GM12878 (cell line): ENCODE measurements around the gene ARHGAP5. TPM values are rescaled to one million over a fixed set of nuclear protein-coding genes. Genes with fewer than 3 reads are reported as not detected.

ENCODE experiments used
- ATAC-seq: fragments of 200-7000 bp; cut with Tn5 transposase; 3 replicates; pipeline ENCODE4 v1.9.1; 2020; ENCODE audit warnings: mild to moderate bottlenecking, moderate library complexity
- BruUV-seq: library from RNA; stranded (reverse); fragments of 400-500 nt; replicated peaks from 2 replicates; lab custom pipeline; 2021; lab: Mats Ljungman, UMichigan
- CTCF ChIA-PET: fragments of 300-600 bp; sonication (Branson Sonifier 250); formaldehyde crosslinking; extraction: SDS; loops from one replicate; lab custom pipeline; 2021; ENCODE audit warnings: inconsistent platforms; lab: Yijun Ruan, JAX
- POLR2A ChIA-PET: fragments of 350-600 bp; formaldehyde crosslinking; extraction: SDS; loops from one replicate; lab custom pipeline; 2021; ENCODE audit warnings: inconsistent platforms; lab: Charles Lee
- RAD21 ChIA-PET: fragments of 300-600 bp; sonication (Branson Sonifier 250); formaldehyde crosslinking; loops from one replicate; lab custom pipeline; 2023; ENCODE audit warnings: antibody characterized with exemption; ENCODE audit not compliant: unreplicated experiment; lab: Charles Lee
- SMC1A ChIA-PET: fragments of 300-600 bp; sonication (Branson Sonifier 250); formaldehyde crosslinking; loops from one replicate; lab custom pipeline; 2023; ENCODE audit not compliant: unreplicated experiment, uncharacterized antibody; lab: Charles Lee
- DNase-seq: peaks from one replicate; pipeline ENCODE4 v3.0.0-alpha.2; 2011; ENCODE audit warnings: low read depth, low spot score
- FAIRE-seq: peaks from 3 replicates; lab custom pipeline; 2011; peaks lifted over from hg19 to GRCh38; lab: Jason Lieb, UNC
- H2AFZ ChIP-seq: 2 replicates; pipeline ENCODE4 v1.6.0; 2011; ENCODE audit warnings: low read depth, low read length, control low read depth; ENCODE audit not compliant: control insufficient read depth
- H3K27ac ChIP-seq: 2 replicates; pipeline ENCODE4 v1.5.1; 2011; ENCODE audit warnings: control low read depth; ENCODE audit not compliant: control insufficient read depth, insufficient read depth
- H3K27me3 ChIP-seq, 2 experiments: replicated peaks in 1 of 2; 2 replicates each; pipeline versions ENCODE4 v1.6.0 to v1.6.1; 2011; ENCODE audit warnings: low read length in 1 of 2; ENCODE audit not compliant: control insufficient read depth in 2 of 2, insufficient read depth in 2 of 2
- H3K36me3 ChIP-seq, 2 experiments: 2 replicates each; pipeline ENCODE4 v1.5.1; 2011; ENCODE audit warnings: low read length in 1 of 2; ENCODE audit not compliant: control insufficient read depth in 2 of 2, insufficient read depth in 2 of 2
- H3K4me1 ChIP-seq: 2 replicates; pipeline ENCODE4 v1.6.1; 2011; ENCODE audit warnings: mild to moderate bottlenecking, low read length, moderate library complexity, mixed read lengths; ENCODE audit not compliant: control insufficient read depth, insufficient read depth
- H3K4me2 ChIP-seq: 2 replicates; pipeline ENCODE4 v1.6.0; 2011; ENCODE audit warnings: control low read depth; ENCODE audit not compliant: control insufficient read depth, insufficient read depth
- H3K4me3 ChIP-seq: fragments of 200-600 bp; sonication (generic); 2 replicates; pipeline ENCODE4 v1.5.1; 2016
- H3K79me2 ChIP-seq: 2 replicates; pipeline ENCODE4 v1.6.0; 2011; ENCODE audit warnings: low read length; ENCODE audit not compliant: control insufficient read depth, insufficient read depth
- H3K9ac ChIP-seq: 2 replicates; pipeline ENCODE4 v1.8.0; 2011; ENCODE audit warnings: low read length, control low read depth, mixed read lengths; ENCODE audit not compliant: control insufficient read depth, insufficient read depth
- H3K9me3 ChIP-seq: replicated peaks from 3 replicates; pipeline ENCODE4 v1.5.1; 2011; ENCODE audit warnings: mild to moderate bottlenecking, low read length; ENCODE audit not compliant: control insufficient read depth, insufficient read depth
- H4K20me1 ChIP-seq: 2 replicates; pipeline ENCODE4 v1.6.0; 2011; ENCODE audit not compliant: control insufficient read depth, insufficient read depth
- CHD1 ChIP-seq: IDR thresholded peaks from 2 replicates; pipeline ENCODE4 v1.6.1; 2012; ENCODE audit warnings: low read depth, low read length, improper control_type of control experiment
- MAX ChIP-seq: IDR thresholded peaks from 2 replicates; pipeline ENCODE4 v1.6.1; 2012; ENCODE audit warnings: low read depth, low read length, improper control_type of control experiment
- MEF2B ChIP-seq: fragments of 450-650 bp; IDR thresholded peaks from 2 replicates; pipeline ENCODE4 v1.6.1; 2018; ENCODE audit warnings: mild to moderate bottlenecking, moderate library complexity; ENCODE audit not compliant: partially characterized antibody, poor library complexity, severe bottlenecking
- RELB ChIP-seq: fragments of 450-650 bp; IDR thresholded peaks from 2 replicates; pipeline ENCODE4 v1.6.1; 2017; ENCODE audit warnings: low read depth, mild to moderate bottlenecking, moderate library complexity
- ZNF687 ChIP-seq: fragments of 450-650 bp; IDR thresholded peaks from 2 replicates; pipeline ENCODE4 v1.6.1; 2017; ENCODE audit warnings: mild to moderate bottlenecking, moderate library complexity
- WGBS: methylation state at CpG from one replicate; pipeline ENCODE4 v1.1.6; 2016; ENCODE audit warnings: low lambda C conversion rate; ENCODE audit not compliant: insufficient replicate concordance, insufficient coverage; ENCODE audit errors: missing lambda C conversion rate; 5-methylcytosine and 5-hydroxymethylcytosine counted together
- in situ Hi-C: fragments of 300-500 bp; cut with MboI; formaldehyde crosslinking; loops from 9 replicates; pipeline ENCODE4 v1.14.3; 2018; ENCODE audit warnings: mixed read lengths
- intact Hi-C: fragments of 100-400 bp; cut with micrococcal nuclease; formaldehyde crosslinking; loops from one replicate; pipeline ENCODE4 v1.14.2; 2022; ENCODE audit not compliant: unreplicated experiment
- polyA plus RNA-seq, 11 experiments: library from polyadenylated mRNA; depleted of rRNA in 4 of 11; unstranded in 6 of 11; stranded (reverse) in 5 of 11; fragments of >200 nt; fragmentation: Nextera tagmentation in 4 of 11; fragmentation: Illumina TruSeq in 1 of 11; extraction: Ambion mirVana in 4 of 11; extraction: Trizol in 1 of 11; gene quantifications; 1 replicate in 1 of 11; 2 replicates in 10 of 11; pipeline versions ENCODE4 v1.2.1 to v1.2.3, GENCODE V29; 2011 to 2016; ENCODE audit warnings: inconsistent platforms in 2 of 11, missing spikeins in 2 of 11, low read depth in 1 of 11
- total RNA-seq, 4 experiments: library from RNA; depleted of rRNA in 3 of 4; stranded (reverse); fragments of >200 nt in 3 of 4; fragmentation: Illumina TruSeq in 1 of 4; extraction: Trizol in 1 of 4; gene quantifications; 2 replicates each; pipeline versions ENCODE4 v1.2.1 to v1.2.3, GENCODE V29; 2013 to 2021

The ARHGAP5 gene
- total and polyA plus RNA-seq, 10 of the 15 experiments (the other 5 are each of a cell fraction or from before 2014, with no cell fraction given): 0.91 to 19.6 (median 7.2) TPM

GRCh38 chr14:32064931-32065330, 12.2 kb upstream of the ARHGAP5 start:
- ATAC-seq (no peak), FAIRE-seq (no peak), DNase-seq (no peak)
- ChIA-PET POLR2A (no interaction called here), SMC1A (no interaction called here), RAD21 (interaction anchor here (2.1 kb wide), 1 partner anchor 190 kb away, joined by 6 read pairs; no protein-coding TSS in a partner anchor), CTCF (interaction anchor here (0.7 to 12.6 kb wide), 2 partner anchors 185 to 646 kb away, joined by 3 to 300 read pairs; no protein-coding TSS in a partner anchor)
- no peak overlapping the region for H3K27ac ChIP-seq
- no peak overlapping the region for H3K9ac ChIP-seq
- H4K20me1 ChIP-seq: no peaks in the 10 kb centered on the region
- BruUV-seq: no TSS peak
- TF ChIP-seq RELB (no peak), MEF2B (no peak), ZNF687 (no peak), MAX (no peak), CHD1 (no peak)
- H2AFZ ChIP-seq: no peak overlapping the region
- 52% methylated on average over 4 of the region's 4 CpGs for WGBS
- intact Hi-C loops (no loop called here), in situ Hi-C loops (loop anchor here (10.0 kb wide), 1 partner anchor 410 kb away; no protein-coding TSS in a partner anchor)
- no peaks in the 10 kb centered on the region for H3K4me1 ChIP-seq
- no peaks in the 10 kb centered on the region for H3K27me3 ChIP-seq
- no peaks in the 10 kb centered on the region for H3K9me3 ChIP-seq
- H3K4me3 ChIP-seq: no peak overlapping the region
- no peaks in the 10 kb centered on the region for H3K36me3 ChIP-seq
- no peaks in the 10 kb centered on the region for H3K79me2 ChIP-seq
- no peak overlapping the region for H3K4me2 ChIP-seq
